AG08395 (cell line): ENCODE measurements around the gene PIK3C2G.
"Not testable (repeated sequence)": the region's sequence is repeated elsewhere in the genome, so short reads cannot be mapped to it uniquely, and the experiment has no call there.

Source experiments
- DNase-seq: peaks from one replicate; pipeline ENCODE4 v3.0.0; 2012; ENCODE audit warnings: mixed read lengths, low spot score

Gene PIK3C2G

DNA sequence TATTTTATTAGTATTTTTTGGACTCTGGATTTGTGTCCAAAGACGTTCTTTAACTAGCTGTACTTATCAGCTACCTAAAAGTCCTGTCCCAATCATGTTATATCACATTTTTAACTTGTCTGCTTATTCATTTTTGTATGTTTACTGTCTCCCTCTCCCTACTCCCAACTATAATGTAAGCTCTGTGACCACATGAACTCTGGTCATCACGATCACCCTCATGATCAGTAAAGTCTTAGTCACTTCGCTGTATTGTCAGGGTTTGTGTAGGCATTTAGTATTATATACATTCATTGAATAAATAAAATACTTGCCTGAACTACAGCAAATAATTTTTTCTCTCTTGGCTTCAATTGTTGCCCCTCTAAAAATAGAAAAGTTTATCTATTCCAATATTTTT lies 211.0 kb downstream of the PIK3C2G start:
- no peak for DNase-seq

DNA sequence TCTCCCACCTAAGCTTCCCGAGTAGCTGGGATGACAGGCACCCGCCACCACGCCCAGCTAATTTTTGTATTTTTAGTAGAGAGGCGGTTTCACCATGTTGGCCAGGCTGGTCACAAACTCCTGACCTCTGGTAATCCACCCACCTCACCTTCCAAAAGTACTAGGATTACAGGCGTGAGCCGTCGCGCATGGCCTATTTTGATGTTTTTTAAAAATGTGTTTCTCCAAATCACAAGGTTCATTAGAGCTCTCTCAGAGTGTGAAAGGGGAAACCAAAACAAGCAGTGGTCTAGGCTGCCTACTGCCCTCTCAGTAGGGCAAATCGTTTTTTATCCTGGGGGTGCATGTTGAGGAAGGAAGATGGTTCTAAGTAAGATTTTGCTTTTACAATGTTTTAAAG lies 211.5 kb downstream of the PIK3C2G start:
- no peak for DNase-seq

DNA sequence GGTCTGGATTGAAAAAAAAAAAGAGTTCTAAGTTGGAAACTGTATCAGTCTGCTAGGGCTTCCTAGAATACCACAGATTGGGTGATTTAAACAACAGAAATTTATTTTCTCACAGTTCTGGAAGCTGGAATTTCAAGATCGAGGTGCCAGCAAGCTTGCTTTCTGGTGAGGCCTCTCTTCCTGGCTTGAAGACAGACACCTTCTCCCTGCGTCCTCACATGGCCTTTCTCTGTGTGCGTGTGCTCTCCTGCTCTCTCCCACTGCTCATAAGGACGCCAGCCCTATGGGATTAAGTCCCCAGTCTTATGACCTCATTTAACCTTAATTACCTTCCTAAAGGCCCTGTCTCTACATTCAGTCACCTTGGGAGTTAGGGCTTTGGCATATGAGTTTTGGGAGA lies 215.5 kb downstream of the PIK3C2G start:
- no peak for DNase-seq

GRCh38 chr12:18479256-18479655 lies 217.9 kb downstream of the PIK3C2G start:
- DNase-seq, result no peak

DNA sequence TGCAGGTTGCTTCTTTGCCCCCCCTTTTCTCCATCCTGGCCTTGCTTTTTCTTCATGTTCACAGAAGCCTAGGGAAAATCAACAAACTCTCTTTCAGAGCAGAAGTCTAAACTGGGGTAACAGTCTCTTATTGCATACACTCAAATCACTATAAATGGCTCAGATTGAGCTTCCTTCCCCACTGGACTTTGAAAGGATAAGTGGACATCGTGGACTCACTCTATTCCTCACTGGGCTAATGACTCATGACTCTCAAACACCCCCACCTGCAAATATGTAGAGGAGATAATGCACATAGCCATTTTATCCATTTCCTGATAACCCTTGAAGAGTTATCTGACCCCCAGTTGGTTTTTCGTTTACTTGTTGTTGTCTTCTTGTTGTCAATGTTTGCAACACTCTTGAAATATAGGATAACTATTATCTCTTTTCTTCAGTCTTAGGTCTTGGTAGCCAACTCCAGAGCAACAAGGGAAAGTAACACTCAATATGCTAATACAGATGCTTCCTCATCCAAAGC lies 221.3 kb downstream of the PIK3C2G start:
- no peak for DNase-seq

GRCh38 chr12:18483698-18484325 lies 222.5 kb downstream of the PIK3C2G start:
- no peak for DNase-seq

DNA sequence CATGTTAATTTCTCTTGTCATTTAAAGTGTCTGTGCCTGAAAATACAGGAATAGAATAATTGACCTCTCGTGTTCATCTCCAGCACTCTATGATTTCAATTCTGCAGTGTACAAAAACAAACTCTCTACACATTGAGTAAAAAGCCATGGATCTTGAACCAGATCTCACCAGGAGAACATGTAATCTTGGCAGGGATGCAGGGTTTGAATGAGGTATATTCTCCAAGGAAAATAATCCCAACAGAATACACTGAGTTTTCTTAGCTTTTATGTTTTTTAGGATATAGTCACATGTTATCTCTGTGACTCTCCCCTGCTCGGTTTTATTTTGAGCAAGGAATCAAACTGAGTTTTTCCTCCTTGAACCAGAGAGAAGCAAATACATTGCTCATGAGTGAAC lies 224.7 kb downstream of the PIK3C2G start:
- no peak for DNase-seq

DNA sequence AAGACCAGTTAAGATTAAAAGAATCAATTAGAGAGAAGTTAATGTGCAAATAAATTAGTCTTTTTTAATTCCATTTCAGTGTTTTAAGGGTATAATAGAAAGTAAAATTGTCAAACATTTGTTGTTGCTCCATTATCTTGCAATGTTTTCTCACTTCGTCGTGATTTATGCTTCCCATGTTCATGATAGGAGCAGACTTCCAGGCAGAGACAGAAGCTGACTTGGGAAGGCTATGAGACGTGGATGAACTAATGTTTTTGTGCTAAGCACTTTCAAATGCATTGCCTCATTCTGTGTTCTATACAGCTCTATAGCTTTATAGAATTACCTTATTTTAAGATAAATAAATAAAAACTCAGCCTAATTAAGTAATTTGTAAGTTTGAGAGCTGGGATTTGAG lies 226.2 kb downstream of the PIK3C2G start:
- no peak for DNase-seq

DNA sequence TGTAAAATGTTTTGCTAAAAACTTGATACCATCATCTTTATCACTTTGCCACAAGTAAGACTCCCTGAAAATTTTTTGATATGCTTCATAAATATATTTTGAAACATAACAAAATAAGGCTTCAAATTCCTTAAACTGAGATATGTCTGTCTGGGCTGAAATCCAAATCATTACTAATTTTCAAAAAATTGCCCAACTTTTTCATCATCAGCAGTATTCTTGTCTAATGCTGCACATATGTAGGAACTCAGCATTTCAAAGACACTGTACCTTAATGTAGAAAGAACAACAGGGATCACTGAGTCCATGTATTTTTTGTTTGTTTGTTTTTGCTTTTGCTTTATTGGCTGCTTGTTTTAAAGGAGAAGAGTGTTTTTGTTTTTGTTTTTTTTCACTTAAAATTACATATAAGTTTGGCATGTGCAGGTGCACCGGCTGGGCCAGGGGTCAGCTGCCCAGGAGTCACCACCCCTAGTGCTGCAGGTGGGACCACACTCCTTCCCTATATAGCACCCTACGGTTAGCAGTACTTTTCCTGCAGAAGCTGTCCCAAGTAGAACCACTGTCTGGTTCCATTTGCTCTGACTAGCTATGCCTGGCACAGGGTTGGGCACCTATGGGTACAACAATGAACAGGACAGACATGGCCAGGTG lies 231.2 kb downstream of the PIK3C2G start:
- DNase-seq, result peak; percentile 5

GRCh38 chr12:18496156-18496555 lies 234.8 kb downstream of the PIK3C2G start:
- DNase-seq, result no peak

DNA sequence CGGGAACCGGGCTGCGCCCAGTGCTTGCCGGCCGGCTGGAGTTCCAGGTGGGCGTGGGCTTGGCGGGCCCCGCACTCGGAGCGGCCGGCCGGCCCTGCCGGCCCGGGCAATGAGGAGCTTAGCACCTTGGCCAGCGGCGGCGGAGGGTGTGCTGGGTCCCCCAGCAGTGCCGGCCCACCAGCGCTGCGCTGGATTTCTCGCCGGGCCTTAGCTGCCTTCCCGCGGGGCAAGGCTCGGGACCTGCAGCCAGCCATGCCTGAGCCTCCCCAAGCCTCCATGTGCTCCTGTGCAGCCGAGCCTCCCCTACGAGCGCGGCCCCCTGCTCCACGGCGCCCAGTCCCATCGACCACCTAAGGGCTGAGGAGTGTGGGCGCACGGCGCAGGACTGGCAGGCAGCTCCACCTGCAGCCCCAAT lies 238.8 kb downstream of the PIK3C2G start:
- not testable (repeated sequence) for DNase-seq

GRCh38 chr12:18500736-18501135 lies 239.4 kb downstream of the PIK3C2G start:
- not testable (repeated sequence) for DNase-seq

DNA sequence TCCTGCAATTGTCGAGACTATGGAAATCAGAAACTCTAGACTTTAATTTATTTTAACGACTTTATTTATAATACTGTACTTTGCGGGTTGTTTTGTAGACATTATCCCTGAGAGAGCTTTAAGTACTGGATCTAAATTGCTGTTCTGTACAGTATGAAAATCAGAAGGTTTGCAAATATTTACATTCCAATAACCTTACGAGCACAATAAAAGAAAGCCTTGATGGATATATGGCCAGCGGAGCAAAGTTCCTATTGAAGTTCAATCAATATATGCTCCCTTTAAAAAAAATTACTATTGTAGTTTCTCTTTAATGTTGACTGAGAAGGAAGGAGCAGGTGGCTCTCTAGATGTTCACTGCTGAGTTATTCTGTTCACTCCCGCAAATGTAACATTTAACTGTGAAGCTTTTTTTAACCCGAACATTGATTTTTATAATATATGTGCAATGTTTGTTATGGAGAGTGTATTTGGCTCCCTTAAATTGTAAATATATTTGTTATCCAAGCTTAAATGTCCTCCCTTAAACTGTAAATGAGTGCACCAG lies 241.2 kb downstream of the PIK3C2G start:
- DNase-seq, result no peak

- no peak for DNase-seq
Observed at GRCh38 chr12:18521461-18521860, 260.1 kb downstream of the PIK3C2G start.

GRCh38 chr12:18522806-18523205 lies 261.5 kb downstream of the PIK3C2G start:
- no peak for DNase-seq

DNA sequence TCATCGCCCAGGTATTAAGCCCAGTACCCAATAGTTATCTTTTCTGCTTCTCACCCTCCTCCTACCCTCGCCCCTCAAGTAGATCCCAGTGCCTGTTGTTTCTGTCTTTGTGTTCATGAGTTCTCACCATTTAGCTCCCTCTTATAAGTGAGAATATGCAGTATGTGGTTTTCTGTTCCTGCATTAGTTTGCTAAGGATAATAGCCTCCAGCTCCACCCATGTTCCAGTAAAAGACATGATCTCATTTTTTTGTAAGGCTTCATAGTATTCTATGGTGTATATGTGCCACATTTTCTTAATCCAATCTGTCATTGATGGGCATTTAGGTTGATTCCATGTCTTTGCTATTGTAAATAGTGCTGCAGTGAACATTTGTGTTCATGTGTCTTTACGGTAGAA lies 281.2 kb downstream of the PIK3C2G start:
- not testable (repeated sequence) for DNase-seq

- peak; percentile 7 for DNase-seq
Observed at GRCh38 chr12:18546399-18546798, 285.1 kb downstream of the PIK3C2G start.

DNA sequence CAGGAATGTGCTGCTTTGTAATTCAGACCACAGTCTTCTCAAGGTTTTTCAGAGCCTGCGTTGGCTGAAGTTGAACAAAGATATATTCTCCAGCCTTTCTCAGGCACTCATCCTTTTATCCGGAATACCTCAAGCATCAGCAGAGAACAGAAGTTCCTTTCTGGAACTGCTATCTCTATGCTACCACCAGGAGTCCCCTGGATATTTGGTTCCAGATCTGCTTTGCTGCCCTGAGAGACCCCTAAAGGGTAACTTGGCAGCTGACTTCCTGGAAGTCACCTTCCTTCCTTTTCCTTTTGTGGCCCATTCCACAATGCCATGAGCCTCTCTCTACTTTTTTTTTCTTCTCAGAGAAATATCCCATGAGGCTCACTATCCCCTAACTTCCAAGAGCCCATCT lies 288.3 kb downstream of the PIK3C2G start:
- no peak for DNase-seq

- no peak for DNase-seq
Observed at GRCh38 chr12:18551106-18551505, 289.8 kb downstream of the PIK3C2G start.

DNA sequence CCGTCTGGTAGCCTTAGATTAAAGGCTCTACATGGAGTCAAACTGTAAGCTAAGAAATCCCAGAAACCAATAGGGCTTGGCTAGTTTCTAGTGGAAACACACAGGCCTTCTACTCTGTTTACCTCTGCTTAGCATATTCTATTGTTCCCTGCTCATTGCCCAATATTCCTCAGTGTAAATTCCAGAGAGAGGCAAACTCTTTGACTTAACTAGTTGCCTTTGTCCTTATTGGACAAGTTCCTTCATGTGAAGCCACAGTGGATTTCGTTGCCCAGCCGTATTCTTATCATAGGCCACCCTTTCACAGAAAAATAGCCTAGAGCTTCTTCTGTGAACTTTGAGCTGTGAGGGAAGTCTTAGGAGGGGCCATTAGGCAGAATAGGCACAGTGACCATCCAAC lies 290.4 kb downstream of the PIK3C2G start:
- no peak for DNase-seq

DNA sequence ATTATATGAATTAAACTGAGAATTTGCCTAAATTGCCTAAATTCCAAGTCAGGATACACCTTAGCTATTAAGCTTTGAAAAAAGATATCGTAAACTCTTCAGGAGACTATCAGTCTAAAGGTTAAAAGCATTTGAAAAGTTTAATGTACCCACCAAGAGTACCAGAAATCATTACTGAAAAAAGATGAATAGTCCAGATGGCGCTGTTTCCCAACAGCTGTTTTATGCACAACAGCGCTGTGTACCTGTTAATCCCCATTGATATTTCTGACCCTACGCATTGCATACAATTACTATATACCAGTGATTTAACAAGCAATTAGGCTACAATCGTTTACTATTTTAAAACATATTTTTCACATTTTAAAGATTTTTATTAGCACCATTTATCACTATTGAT lies 291.5 kb downstream of the PIK3C2G start:
- DNase-seq, result no peak

DNA sequence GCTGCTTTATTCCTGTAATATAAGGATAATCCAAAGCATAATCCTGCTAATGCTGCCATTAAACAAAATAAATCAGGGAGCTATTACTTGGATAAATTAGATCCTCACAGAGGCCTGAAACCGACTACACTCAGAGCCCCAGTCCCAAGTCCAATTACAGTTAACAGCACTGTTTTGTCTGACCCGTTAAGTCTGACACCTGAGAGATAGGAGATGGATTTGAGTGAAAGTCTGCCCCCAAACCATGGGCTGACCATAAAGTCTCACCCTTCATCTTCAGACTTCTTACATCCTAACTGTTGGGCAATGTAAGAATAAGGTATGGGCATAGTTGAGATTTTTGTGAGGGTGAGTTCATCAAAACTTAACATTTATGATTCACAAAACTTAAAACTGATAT lies 294.8 kb downstream of the PIK3C2G start:
- DNase-seq, result no peak

GRCh38 chr12:18559242-18559641 lies 297.9 kb downstream of the PIK3C2G start:
- no peak for DNase-seq

DNA sequence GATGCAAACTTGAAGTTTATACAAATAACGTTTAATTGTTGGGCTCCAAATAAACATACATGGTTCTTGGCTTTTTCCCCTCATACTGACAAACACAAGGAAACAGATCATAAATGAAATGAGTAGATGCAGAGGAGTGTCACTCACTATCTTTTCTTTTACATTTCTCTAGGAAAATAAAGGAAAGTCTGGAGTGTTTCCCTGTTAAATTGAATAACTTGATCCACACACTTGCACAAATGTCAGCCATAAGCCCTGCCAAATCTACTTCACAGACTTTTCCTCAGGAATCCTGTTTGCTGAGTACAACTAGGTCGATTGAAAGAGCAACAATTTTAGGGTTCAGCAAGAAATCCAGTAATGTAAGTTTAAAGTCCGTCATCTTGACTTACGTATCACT lies 301.2 kb downstream of the PIK3C2G start:
- no peak for DNase-seq
